ACC112 (cell line): Measurements from ENCODE around the gene ZNF716.

ENCODE experiments used
- H2AFZ ChIP-seq: fragments of 200-600 bp; sonication (generic); one replicate; pipeline ENCODE4 v1.6.0; 2017; ENCODE audit warnings: antibody characterized with exemption, low read length; ENCODE audit not compliant: unreplicated experiment
- H3K27ac ChIP-seq: fragments of 200-600 bp; sonication (generic); 2 replicates; pipeline ENCODE4 v1.5.1; 2014; ENCODE audit warnings: low read depth, mild to moderate bottlenecking, antibody characterized with exemption, low read length, moderate library complexity
- H3K27me3 ChIP-seq: fragments of 200-600 bp; sonication (generic); 2 replicates; pipeline ENCODE4 v1.6.1; 2014; ENCODE audit warnings: mild to moderate bottlenecking, antibody characterized with exemption, low read length, moderate library complexity, mixed read lengths; ENCODE audit not compliant: insufficient read depth
- H3K36me3 ChIP-seq: fragments of 200-600 bp; sonication (generic); 2 replicates; pipeline ENCODE4 v1.6.1; 2016; ENCODE audit warnings: mild to moderate bottlenecking, antibody characterized with exemption, low read length, moderate library complexity, mixed read lengths; ENCODE audit not compliant: insufficient read depth
- H3K4me1 ChIP-seq: fragments of 200-600 bp; sonication (generic); one replicate; pipeline ENCODE4 v1.6.1; 2016; ENCODE audit warnings: low read length, mixed read lengths; ENCODE audit not compliant: insufficient read depth, unreplicated experiment, control insufficient read depth
- H3K4me3 ChIP-seq: fragments of 200-600 bp; sonication (generic); 2 replicates; pipeline ENCODE4 v1.5.1; 2014; ENCODE audit warnings: mild to moderate bottlenecking, low read depth, low read length
- H3K79me2 ChIP-seq: fragments of 200-600 bp; sonication (generic); one replicate; pipeline ENCODE4 v1.6.0; 2016; ENCODE audit warnings: low read length; ENCODE audit not compliant: control insufficient read depth, unreplicated experiment, insufficient read depth

Gene ZNF716

GRCh38 chr7:57414415-57414814 lies 35.6 kb upstream of the ZNF716 start:
- H3K27ac ChIP-seq, result no peak overlapping the region
- H3K4me1 ChIP-seq, result no peaks in the 10 kb centered on the region
- H3K36me3 ChIP-seq, result no peaks in the 10 kb centered on the region
- H3K27me3 ChIP-seq, result no peaks in the 10 kb centered on the region
- no peak overlapping the region for H2AFZ ChIP-seq
- H3K79me2 ChIP-seq, result no peaks in the 10 kb centered on the region
- no peak overlapping the region for H3K4me3 ChIP-seq

GRCh38 chr7:57414852-57415251 lies 35.1 kb upstream of the ZNF716 start:
- Histone ChIP-seq H2AFZ (no peak overlapping the region), H3K4me3 (no peak overlapping the region), H3K36me3 (no peaks in the 10 kb centered on the region), H3K4me1 (no peaks in the 10 kb centered on the region), H3K79me2 (no peaks in the 10 kb centered on the region), H3K27me3 (no peaks in the 10 kb centered on the region), H3K27ac (no peak overlapping the region)

- no peaks in the 10 kb centered on the region for H3K36me3 ChIP-seq
Observed at GRCh38 chr7:57415326-57415725, 34.7 kb upstream of the ZNF716 start.

GRCh38 chr7:57415730-57416129 lies 34.2 kb upstream of the ZNF716 start:
- no peaks in the 10 kb centered on the region for H3K79me2 ChIP-seq
- no peak overlapping the region for H2AFZ ChIP-seq
- H3K36me3 ChIP-seq, result no peaks in the 10 kb centered on the region
- no peaks in the 10 kb centered on the region for H3K27me3 ChIP-seq
- no peak overlapping the region for H3K27ac ChIP-seq
- H3K4me3 ChIP-seq, result no peak overlapping the region
- no peaks in the 10 kb centered on the region for H3K4me1 ChIP-seq

More at GRCh38 chr7:57415326-57415725, 34.7 kb upstream of the ZNF716 start:
- H3K27me3 ChIP-seq, result no peaks in the 10 kb centered on the region
- no peak overlapping the region for H3K27ac ChIP-seq
- no peaks in the 10 kb centered on the region for H3K79me2 ChIP-seq
- H3K4me1 ChIP-seq, result no peaks in the 10 kb centered on the region
- H3K4me3 ChIP-seq, result no peak overlapping the region
- H2AFZ ChIP-seq, result no peak overlapping the region

GRCh38 chr7:57416601-57417358 lies 33.2 kb upstream of the ZNF716 start:
- Histone ChIP-seq H3K4me1 (no peaks in the 10 kb centered on the region), H3K27me3 (no peaks in the 10 kb centered on the region), H3K27ac (no peak overlapping the region), H3K4me3 (no peak overlapping the region), H3K36me3 (no peaks in the 10 kb centered on the region), H2AFZ (no peak overlapping the region), H3K79me2 (no peaks in the 10 kb centered on the region)

- H3K36me3 ChIP-seq, result no peaks in the 10 kb centered on the region
- H3K27ac ChIP-seq, result no peak overlapping the region
- H2AFZ ChIP-seq, result no peak overlapping the region
- H3K4me3 ChIP-seq, result no peak overlapping the region
- no peaks in the 10 kb centered on the region for H3K4me1 ChIP-seq
- no peaks in the 10 kb centered on the region for H3K27me3 ChIP-seq
- no peaks in the 10 kb centered on the region for H3K79me2 ChIP-seq
Observed at GRCh38 chr7:57417736-57418135, 32.2 kb upstream of the ZNF716 start.

GRCh38 chr7:57423768-57424167 lies 26.2 kb upstream of the ZNF716 start:
- H3K27ac ChIP-seq, result no peak overlapping the region
- H2AFZ ChIP-seq, result no peak overlapping the region
- no peaks in the 10 kb centered on the region for H3K36me3 ChIP-seq
- H3K4me1 ChIP-seq, result no peaks in the 10 kb centered on the region
- no peaks in the 10 kb centered on the region for H3K27me3 ChIP-seq
- no peaks in the 10 kb centered on the region for H3K79me2 ChIP-seq
- no peak overlapping the region for H3K4me3 ChIP-seq

- Histone ChIP-seq H2AFZ (no peak overlapping the region), H3K27me3 (no peaks in the 10 kb centered on the region), H3K27ac (no peak overlapping the region), H3K4me3 (no peak overlapping the region), H3K36me3 (no peaks in the 10 kb centered on the region), H3K4me1 (no peaks in the 10 kb centered on the region), H3K79me2 (no peaks in the 10 kb centered on the region)
Observed at GRCh38 chr7:57424515-57425238, 25.3 kb upstream of the ZNF716 start.

- Histone ChIP-seq H2AFZ (no peak overlapping the region), H3K36me3 (no peaks in the 10 kb centered on the region), H3K27ac (no peak overlapping the region), H3K4me1 (no peaks in the 10 kb centered on the region), H3K4me3 (no peak overlapping the region), H3K79me2 (no peaks in the 10 kb centered on the region), H3K27me3 (no peaks in the 10 kb centered on the region)
Observed at GRCh38 chr7:57425239-57425944, 24.6 kb upstream of the ZNF716 start.

- H3K4me3 ChIP-seq, result no peak overlapping the region
- H2AFZ ChIP-seq, result no peak overlapping the region
- no peaks in the 10 kb centered on the region for H3K79me2 ChIP-seq
- H3K27me3 ChIP-seq, result no peaks in the 10 kb centered on the region
- no peaks in the 10 kb centered on the region for H3K4me1 ChIP-seq
- H3K36me3 ChIP-seq, result no peaks in the 10 kb centered on the region
- H3K27ac ChIP-seq, result no peak overlapping the region
Observed at GRCh38 chr7:57425969-57426628, 23.9 kb upstream of the ZNF716 start.
